DOHH2 (cell line): ENCODE measurements around the gene POLN.

Experiments
- CTCF ChIP-seq: fragments of 200-600 bp; sonication (generic); IDR thresholded peaks from one replicate; pipeline ENCODE4 v1.5.1; 2014; ENCODE audit warnings: antibody characterized with exemption, mild to moderate bottlenecking, low read depth, low read length; ENCODE audit not compliant: poor library complexity, severe bottlenecking
- EZH2phosphoT487 ChIP-seq: fragments of 200-600 bp; sonication (generic); IDR thresholded peaks from 2 replicates; pipeline ENCODE4 v1.6.1; 2017; ENCODE audit warnings: borderline replicate concordance, mild to moderate bottlenecking, antibody characterized with exemption, low read length, moderate library complexity, mixed read lengths

GRCh38 chr4:2095236-2096072, 146.5 kb downstream of the POLN start:
- TF ChIP-seq CTCF: no peak
- TF ChIP-seq EZH2phosphoT487: no peak
